NOMO-1 treated with dmso at 0.1 percent for 144 hours (cell line): ENCODE measurements around the gene IL22RA1.

Source experiments
- DNase-seq: peaks from one replicate; lab custom pipeline; 2025; ENCODE audit not compliant: unreplicated experiment; lab: John Stamatoyannopoulos, UW

IL22RA1 gene, protein sequence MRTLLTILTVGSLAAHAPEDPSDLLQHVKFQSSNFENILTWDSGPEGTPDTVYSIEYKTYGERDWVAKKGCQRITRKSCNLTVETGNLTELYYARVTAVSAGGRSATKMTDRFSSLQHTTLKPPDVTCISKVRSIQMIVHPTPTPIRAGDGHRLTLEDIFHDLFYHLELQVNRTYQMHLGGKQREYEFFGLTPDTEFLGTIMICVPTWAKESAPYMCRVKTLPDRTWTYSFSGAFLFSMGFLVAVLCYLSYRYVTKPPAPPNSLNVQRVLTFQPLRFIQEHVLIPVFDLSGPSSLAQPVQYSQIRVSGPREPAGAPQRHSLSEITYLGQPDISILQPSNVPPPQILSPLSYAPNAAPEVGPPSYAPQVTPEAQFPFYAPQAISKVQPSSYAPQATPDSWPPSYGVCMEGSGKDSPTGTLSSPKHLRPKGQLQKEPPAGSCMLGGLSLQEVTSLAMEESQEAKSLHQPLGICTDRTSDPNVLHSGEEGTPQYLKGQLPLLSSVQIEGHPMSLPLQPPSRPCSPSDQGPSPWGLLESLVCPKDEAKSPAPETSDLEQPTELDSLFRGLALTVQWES

GRCh38 chr1:24142546-24143534 lies at the start of gene IL22RA1:
IL22RA1 (minus strand) TSS chr1:24143140; CDS start chr1:24143082, 58 bp downstream.
- DNase-seq = no peak

DNA sequence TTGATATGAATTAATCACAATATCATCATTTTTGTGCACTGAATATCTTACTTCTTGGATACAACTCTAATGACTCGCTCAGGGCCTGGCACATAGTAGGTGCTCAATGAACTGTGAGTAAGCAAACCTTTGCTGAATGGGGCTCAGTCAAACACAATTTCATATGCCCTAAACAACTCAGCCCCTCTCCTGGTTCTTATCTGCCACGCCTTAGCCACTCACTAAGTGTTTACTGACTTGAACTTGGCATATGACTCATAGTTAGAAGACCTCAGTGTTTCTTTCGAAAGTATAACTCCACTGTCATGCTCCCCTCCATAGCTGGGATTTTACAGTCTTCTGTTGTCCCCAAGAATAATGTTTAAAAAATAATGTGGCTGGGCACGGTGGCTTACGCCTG lies 48.9 kb upstream of the IL22RA1 start:
- DNase-seq = peak; percentile 23

DNA sequence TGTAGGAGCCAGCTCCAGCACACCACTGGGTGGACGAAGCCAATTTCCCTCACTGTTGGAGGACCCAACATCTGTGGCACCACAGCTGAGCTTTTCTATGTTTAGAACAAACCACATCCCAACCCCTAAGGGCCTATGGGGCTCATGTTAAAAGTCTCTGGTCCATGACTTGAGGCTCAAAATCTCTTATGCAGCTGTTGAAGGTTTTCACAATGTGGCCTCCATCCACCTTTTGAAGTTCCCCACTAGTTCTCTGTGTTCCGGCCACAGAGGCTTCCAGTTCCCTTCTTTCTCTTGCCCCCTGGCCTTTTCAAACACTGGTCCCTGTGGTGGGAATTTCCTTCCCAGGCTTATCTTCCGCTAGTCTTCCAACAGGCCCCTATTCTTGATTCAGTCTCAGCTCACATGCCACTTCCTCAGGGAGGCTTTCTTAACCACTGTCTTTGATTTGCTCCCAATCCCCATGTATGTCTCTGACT lies 48.1 kb upstream of the IL22RA1 start:
- DNase-seq = peak; percentile 24

GRCh38 chr1:24189528-24189927 lies 46.6 kb upstream of the IL22RA1 start:
- DNase-seq = peak; percentile 53

DNA sequence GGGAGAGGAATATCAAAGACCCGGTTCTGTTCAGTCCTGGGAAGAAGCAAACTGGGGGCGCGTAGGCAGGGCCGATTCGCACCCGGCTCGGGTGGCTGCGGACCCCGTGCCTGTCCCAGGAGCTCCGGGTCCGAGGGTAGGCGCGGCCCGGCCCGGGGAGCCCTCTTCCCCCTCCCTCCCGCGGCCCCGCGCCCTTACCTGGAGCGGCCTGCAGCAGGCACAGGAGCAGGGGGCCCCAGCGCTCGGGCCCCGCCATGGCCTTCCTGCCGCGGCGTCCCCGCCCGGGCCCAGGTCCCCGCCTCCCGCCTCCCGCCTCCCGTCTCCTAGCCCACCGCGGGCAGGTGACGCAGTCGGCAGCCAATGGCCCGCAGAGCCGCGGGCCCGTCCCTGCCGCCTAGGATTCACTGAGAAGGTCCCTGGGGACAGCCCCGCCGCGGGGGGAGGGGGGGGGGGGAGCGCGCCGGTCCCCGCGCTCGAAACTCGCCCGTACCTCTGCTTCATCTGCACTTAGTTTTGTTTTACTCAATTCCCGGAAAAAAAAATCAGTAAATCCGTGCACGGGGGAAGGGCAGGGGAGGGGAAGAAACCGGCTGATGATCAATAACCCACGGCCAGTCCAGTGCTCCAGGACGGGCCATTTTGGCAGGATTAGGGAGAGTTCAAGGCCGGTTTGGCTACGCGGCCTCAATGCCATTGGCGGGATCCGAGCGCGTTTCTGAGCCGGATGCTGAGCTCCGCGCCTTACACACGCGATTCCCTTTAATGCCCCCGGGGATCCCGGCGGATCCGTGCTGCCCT lies 44.3 kb upstream of the IL22RA1 start, which contains the start of gene IFNLR1:
Gene IFNLR1, minus strand, starts transcription at position 297 of the 798 bp plus-strand sequence. Its CDS starts 41 bp downstream, at position 256.
- DNase-seq = no peak

DNA sequence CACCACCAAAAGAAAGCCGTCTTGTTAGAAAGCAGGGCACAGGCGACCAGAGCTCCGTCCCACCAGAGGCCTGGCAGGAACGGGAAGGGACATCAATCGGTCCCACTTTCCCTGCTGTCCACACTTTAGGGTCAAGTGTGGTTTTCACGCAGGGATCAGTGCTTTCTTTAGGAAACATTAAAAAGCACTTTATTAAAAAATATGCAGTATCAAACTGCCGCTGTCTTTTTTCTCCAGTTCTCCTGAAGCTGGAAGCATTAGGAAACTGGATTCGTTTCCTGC lies 43.7 kb upstream of the IL22RA1 start:
- no peak for DNase-seq

DNA sequence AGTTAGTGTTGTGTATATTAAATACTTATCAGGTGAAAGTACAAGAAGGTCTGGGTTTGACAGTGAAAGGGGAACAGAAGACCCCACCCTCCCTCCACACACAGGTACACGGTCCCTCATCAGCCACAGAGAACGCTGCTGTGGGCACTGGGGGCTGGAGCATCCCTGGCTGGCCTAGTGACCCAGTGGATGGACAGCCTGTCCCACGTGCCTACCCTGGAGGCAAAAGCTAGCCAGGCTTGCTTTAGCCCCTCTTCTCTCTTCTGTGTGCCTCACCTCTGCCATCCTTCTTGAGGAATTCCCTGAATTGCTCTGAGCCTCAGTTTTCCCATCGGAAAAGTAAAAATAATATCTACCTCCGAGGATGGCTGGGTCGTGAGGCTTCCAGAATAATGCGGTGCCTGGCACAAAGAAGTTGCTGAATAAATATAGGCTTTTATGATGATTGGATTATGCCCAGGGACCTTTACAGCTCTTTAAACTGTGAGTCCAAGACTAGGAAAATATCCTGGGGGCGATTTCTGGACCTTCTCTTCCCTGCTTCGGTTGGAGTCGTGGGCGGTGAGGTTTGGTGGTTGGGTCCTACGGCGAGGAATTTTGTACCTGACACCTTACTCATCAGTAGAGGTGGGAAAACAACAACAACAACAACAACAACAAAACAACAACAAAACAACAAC lies 43.2 kb upstream of the IL22RA1 start:
- no peak for DNase-seq

- no peak for DNase-seq
These were observed 42.1 kb upstream of the IL22RA1 start for GRCh38 chr1:24185076-24185475.

- no peak for DNase-seq
These were observed 39.1 kb upstream of the IL22RA1 start for GRCh38 chr1:24182061-24182460.

DNA sequence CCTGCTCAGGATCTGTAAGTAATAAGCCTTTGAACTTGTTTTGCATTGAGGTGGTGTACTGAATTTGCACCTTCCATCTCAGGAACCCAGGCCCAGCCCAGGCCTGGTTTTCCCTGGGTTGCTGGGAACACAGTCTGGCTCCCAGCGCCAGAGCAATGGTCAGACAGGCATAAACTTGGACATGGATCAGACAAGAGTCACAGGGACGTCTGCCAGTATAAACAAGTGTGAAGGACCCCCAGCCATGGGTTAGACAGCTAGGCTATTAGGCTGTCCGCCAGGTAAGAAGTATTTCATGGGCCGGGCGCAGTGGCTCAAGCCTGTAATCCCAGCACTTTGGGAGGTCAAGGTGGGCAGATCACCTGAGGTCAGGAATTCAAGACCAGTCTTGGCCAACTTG lies 38.7 kb upstream of the IL22RA1 start:
- no peak for DNase-seq

GRCh38 chr1:24180676-24181075 lies 37.7 kb upstream of the IL22RA1 start:
- no peak for DNase-seq

- DNase-seq = no peak
These were observed 36.4 kb upstream of the IL22RA1 start for GRCh38 chr1:24179251-24179840.

DNA sequence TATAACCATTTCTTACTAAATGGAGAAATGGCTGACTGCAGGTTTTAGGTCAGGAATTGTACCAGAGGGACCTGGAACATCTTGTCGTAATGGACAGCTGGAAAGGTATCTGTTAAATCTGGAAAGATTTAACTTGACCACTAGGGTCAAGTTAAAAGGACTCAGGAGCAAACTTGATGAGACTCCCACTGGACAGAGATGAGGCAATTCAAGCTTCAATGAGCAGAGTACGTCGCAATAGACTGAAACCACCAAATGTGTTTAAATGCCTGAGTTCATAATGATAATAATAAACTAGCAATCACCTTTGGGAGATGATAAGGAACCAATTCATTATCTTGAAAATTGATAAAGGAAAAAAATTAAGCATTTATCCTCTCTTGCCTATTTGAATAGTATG lies 35.5 kb upstream of the IL22RA1 start:
- DNase-seq = no peak

- DNase-seq = no peak
These were observed 34.2 kb upstream of the IL22RA1 start for GRCh38 chr1:24177161-24177560.

GRCh38 chr1:24175033-24175755 lies 32.3 kb upstream of the IL22RA1 start:
- DNase-seq = no peak

DNA sequence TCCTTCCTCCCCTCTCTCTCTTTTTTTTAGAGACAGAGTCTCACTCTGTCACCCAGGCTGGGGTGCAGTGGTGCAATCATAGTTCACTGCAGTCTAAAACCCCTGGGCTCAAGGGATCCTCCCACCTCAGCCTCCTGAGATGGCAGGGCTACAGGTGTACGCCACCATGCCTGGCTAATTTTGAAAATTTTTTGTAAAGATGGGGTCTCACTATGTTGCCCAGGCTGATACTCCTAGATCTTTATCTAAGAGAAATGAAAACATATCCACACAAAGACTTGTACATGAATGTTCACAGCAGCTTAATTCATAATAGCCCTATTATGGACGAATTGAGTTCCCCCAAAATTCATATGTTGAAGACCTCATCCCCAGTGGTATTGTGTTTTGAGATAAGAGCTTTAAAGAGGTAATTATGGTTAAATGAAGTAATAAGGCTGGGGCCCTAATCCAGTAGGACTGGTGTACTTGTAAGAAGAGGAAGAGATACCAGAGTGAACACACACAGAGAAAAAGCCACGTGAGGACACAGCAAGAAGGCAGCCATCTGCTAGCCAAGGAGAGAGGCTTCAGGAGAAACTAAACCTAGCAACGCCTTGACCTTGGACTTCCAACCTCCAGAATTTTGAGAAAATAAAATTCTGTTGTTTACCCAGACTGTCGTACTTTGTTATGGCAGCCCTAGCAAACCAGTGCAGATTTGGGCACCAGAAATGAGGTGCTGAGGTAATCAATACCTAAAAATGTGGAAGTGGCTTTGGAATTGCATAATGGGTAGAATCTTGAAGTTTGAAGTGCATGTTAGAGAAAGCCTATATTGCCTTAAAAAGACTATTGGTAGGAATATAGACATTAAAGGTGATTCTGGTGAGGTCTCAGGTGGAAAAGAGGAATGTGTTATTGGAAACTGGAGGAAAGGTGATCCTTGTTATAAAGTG lies 31.0 kb upstream of the IL22RA1 start:
- peak; percentile 54 for DNase-seq

- DNase-seq = no peak
These were observed 29.7 kb upstream of the IL22RA1 start for GRCh38 chr1:24172598-24172997.

DNA sequence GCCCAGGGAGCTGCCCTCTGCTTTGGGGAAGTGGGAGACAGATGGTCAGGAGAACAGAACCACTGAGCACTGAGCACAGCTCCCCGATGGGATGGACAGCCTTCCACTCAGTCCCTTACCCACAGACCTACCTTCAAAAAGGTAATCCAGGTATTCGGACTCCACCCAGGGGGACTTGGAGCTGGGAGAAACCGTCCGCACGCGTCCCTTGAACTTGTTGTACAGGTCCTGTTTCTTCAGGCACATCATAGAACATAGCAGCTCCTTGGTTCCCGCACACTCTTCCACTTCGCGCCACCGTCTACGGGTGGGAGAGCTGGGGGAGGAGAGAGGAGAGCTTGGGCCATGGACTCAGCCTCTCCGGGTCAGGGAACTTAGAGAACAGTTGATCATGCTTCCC lies 26.3 kb upstream of the IL22RA1 start:
- DNase-seq = no peak
